ENCODE measurements around the gene CLSTN1.

DNA sequence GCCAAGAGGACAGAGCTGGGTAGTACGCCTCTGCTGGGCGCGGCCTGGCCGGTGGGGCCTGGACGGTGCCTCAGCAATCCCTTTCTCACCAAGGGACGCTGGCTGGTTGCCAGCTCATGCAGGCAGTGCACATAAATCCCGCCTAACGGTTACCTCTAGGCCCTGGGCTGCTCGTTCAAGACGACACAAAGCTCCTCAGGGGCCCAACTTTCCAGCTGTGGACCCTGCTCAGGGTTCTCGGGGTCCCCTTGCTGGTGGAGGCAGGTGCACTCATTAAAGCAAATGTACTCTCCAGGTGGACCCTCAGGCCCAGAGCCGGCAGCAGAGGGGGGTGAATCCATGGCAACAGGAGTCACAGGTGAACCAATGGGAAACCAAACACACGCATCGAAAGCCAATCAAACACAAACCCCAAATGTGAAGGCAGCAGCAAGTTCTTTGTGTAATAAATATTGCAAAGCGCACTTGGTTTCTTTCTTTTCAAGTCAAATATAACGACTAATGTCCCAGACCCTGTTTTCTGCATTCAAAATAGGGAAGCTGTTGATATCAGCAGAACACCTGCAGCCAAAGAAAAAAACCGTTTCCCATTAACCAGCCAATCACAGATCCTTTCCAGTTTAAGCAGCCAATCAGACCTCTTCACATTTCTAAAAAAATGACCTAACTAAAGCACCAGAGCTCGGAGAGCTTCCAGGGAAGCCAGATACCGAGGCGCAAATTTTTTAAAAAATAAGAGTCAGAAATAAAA is 26.1 kb upstream of the CLSTN1 start:
- no peak for TF ChIP-seq EZH2phosphoT487 (conservative IDR thresholded peaks at IDR 0.05; ENCODE audit: low read length)
- TF ChIP-seq, protein P1, sequence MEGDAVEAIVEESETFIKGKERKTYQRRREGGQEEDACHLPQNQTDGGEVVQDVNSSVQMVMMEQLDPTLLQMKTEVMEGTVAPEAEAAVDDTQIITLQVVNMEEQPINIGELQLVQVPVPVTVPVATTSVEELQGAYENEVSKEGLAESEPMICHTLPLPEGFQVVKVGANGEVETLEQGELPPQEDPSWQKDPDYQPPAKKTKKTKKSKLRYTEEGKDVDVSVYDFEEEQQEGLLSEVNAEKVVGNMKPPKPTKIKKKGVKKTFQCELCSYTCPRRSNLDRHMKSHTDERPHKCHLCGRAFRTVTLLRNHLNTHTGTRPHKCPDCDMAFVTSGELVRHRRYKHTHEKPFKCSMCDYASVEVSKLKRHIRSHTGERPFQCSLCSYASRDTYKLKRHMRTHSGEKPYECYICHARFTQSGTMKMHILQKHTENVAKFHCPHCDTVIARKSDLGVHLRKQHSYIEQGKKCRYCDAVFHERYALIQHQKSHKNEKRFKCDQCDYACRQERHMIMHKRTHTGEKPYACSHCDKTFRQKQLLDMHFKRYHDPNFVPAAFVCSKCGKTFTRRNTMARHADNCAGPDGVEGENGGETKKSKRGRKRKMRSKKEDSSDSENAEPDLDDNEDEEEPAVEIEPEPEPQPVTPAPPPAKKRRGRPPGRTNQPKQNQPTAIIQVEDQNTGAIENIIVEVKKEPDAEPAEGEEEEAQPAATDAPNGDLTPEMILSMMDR (IDR thresholded peaks at IDR 0.05; ENCODE audit: insufficient read depth, low read length, poor library complexity, severe bottlenecking): no peak
